ENCODE results near the gene GYS1.
A peak's percentile ranks its signal among the peaks of the same experiment; 100 is the strongest.

Gene GYS1

GRCh38 chr19:48988860-48989259, 4.2 kb downstream of the GYS1 start:
- DNase-seq (ENCODE audit: low read depth in 2 of 2), result no peak

DNA sequence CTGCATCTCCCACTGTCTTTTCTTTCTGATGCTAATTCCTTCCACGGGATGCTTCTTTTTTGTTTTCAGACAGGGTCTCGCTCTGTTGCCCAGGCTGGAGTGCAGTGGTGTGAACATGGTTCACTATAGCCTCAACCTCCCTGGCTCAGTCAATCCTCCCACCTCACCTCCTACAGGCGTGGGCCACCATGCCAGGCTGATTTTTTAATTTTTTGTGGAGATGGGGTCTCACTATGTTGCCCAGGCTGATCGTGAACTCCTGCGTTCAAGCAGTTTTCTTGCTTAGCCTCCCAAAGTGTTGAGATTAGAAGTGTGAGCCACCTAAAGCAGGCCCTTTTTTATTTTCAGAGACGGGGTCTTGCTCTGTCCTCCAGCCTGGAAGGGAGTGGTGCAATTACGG, 4.8 kb downstream of the GYS1 start:
- DNase-seq (ENCODE audit: low read depth in 2 of 2), result no peak

GRCh38 chr19:48987323-48987722, 5.8 kb downstream of the GYS1 start:
- DNase-seq (ENCODE audit: low read depth in 2 of 2), result no peak

DNA sequence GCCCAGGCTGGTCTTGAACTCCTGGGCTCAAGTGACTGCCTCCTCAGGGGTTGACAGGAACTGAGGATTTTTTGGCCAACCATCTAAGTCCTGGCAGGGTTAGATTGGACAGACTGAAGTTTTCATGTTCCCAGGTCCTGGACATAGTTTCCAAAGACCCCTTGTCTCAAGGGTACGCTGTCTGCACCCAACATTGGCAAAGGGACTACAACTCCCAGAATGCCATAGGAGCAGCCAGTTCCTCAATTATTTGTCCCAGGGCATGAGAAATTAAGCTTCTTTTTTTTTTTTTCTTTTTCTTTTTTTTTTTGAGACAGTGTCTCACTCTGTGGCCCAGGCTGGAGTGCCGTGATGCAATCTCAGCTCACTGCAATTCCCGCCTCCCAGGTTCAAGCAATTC, 6.9 kb downstream of the GYS1 start:
- DNase-seq (ENCODE audit: low read depth in 2 of 2), result no peak

- DNase-seq (ENCODE audit: low read depth in 2 of 2), result no peak
These were observed 7.4 kb downstream of the GYS1 start for GRCh38 chr19:48985711-48986110.

DNA sequence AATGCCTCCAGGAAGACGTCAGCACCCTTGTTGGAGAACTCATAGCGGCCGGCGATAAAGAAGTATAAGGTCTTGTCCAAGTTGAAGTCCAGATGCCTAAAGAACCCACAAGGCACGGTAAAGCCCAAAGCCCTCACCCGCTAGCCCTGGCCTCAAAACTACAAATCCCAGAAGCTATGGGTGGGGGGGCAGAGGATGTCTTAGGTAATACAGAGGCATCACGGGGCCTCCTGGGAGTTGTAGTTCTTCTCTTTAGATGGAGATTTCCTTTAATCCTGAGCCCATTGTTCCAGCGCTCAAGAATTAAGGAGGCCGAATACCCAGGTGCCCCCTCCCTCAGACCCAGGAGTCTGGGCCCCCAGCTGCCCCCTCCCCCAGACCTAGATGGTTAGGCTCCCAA, 10.8 kb downstream of the GYS1 start:
- no peak for DNase-seq (ENCODE audit: low read depth in 2 of 2)

DNA sequence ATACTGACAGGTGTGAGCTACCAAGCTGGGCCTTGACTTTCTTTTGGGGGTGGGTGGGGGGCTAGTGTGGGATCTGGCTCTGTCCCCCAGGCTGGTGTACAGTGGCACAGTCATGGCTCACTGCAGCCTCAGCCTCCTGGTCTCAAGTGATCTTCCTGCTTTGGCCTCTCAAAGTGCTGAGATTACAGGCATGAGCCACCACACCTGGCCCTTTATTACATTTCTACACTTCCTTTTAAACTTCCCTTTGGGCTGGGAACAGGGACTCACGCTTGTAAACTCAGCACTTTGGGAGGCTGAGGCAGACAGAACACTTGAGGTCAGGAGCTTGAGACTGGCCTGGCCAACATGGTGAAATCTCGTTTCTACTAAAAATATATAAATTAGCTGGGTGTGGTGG, 16.0 kb downstream of the GYS1 start:
- DNase-seq (ENCODE audit: low read depth in 2 of 2), result no peak

DNA sequence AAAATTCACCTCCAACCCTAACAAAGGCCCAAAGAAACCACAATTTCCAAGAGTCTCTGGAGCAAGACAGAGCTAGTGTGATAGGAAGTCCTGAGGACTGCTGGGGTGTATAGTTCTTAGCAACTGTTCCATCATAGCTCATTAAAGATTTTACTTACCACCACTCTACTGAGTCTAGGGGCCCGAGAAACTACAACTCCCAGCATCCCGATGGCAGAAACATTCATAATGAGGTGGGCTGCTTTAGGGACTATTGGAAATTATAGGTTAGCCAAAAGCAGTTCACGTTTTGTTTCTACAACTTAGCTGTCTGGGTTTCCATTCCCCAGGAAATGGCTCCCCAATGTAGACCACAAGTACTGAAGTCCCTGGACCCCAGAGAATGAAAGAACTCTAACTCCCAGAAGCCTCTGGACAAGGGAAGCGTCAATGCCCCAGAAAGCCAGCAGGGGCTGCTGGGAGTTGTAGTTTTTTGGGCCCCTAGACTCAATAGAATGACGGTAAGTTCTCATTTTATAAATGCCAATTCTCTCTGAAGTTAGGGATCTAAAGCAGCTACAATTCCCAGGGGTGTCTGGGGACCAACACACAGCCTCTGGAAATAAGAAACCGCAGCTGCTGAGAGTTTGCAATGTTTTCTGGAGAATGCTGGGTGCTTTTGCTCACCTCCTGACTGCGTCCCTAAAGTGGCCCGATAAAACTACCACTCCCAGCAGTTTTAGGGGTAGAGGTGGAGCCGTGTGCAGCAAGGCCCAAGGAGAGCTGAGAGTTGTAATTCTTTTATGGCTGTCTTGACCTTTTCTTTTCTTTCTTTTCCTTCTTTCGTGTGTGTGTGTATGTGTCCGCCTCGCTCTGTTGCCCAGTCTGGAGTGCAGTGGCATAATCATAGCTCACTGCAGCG, 16.9 kb downstream of the GYS1 start:
- DNase-seq (ENCODE audit: low read depth in 2 of 2), result no peak

- DNase-seq (ENCODE audit: low read depth in 2 of 2), result peak; percentile 80 to 87
These were observed 22.1 kb downstream of the GYS1 start for GRCh38 chr19:48970923-48971395.

- DNase-seq (ENCODE audit: low read depth in 2 of 2), result no peak
These were observed 22.9 kb downstream of the GYS1 start for GRCh38 chr19:48970139-48970766.

- no peak for DNase-seq (ENCODE audit: low read depth in 2 of 2)
These were observed 23.6 kb downstream of the GYS1 start for GRCh38 chr19:48969276-48970138.

DNA sequence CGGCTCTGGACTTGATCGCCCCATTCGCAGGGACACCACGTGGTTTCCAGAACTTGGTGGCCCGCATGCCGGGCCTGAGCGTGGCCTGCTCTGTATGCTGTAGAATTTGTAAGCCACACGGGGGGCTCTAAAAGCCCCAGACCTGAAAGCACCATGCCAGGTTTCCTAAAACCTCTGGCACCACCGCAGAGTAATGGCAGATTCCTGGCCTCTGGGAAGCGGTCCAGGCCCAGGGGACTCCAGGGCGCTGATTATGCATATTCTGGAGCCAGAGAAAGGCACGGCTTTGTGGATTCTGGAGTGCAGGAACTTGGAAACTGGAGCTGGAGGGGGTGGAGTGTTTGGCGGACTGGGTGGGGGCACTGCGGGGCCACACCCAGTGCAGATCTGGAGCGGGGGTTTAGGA, 24.3 kb downstream of the GYS1 start:
- no peak for DNase-seq (ENCODE audit: low read depth in 2 of 2)

GRCh38 chr19:48968179-48968661, 24.9 kb downstream of the GYS1 start:
- DNase-seq (ENCODE audit: low read depth in 2 of 2), result no peak

DNA sequence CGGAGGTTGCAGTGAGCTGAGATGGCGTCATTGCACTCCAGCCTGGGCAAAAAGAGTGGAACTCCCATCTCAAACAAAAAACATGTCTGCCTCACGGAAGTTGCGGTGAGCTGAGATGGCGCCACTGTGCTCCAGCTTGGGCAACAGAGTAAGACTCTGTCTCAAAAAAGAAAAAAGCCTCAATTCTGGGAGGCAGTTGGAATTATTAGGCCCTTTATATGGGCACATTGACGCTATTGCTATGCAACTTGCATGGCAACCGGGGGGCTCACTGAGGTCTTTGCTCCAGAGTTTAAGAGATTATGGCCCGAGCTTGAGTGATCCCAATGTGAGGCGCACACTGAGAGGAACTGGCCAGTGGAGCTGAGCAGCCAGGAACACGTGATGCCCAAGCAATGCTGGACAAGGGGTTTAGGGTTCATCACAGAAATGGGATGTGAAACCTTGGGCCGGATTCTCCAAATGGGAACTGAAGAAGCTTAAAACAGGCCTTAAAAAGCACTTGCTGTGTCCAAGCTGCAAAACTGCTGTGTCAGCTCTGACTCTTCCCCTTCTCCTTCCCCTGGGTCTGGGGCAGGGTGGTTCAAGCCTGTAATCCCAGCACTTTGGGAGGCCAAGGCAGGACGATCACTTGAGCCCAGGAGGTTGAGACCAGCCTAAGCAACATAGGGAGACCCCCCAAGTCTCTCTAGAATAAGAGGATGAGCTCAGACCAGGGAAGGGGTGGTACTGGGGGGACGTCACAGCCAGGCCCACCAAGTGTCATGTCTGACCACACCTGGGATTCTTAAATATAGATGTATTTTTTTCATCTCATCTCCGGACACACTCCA, 25.5 kb downstream of the GYS1 start:
- no peak for DNase-seq (ENCODE audit: low read depth in 2 of 2)

GRCh38 chr19:48966541-48967345, 26.4 kb downstream of the GYS1 start:
- DNase-seq (ENCODE audit: low read depth in 2 of 2), result no peak

DNA sequence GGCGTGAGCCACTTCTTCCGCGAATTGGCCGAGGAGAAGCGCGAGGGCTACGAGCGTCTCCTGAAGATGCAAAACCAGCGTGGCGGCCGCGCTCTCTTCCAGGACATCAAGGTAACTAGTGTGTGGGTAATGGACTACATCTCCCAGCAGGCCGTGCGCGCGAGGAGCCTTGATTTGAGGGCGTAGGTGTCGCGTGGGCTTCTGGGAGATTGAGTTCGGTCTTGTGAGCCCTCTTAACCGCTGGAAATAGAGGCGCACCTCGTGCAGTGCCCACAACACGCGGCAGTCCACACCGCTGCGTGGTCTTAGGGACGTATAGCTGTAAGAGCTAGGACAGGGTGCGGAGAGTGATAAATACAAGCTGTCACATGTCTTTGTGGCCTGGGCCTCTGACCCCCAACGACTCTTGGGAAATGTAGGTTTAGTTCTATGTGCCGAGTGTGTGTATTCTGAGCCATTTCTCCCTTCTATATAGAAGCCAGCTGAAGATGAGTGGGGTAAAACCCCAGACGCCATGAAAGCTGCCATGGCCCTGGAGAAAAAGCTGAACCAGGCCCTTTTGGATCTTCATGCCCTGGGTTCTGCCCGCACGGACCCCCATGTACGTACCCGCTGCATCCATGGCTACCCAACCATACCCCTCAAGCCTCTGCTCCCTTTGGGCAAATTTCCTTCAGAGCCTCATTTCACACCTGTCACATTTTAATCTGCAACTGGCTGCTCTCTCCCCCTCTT, 27.1 kb downstream of the GYS1 start:
- DNase-seq (ENCODE audit: low read depth in 2 of 2), result peak; percentile 80 to 83

- DNase-seq (ENCODE audit: low read depth in 2 of 2), result peak; percentile 69 to 86
These were observed 27.9 kb downstream of the GYS1 start, which contains the start of gene FTL for GRCh38 chr19:48965040-48965805. TSS of gene FTL (plus strand) at chr19:48965309. CDS start at chr19:48965508, 199 bp downstream.

DNA sequence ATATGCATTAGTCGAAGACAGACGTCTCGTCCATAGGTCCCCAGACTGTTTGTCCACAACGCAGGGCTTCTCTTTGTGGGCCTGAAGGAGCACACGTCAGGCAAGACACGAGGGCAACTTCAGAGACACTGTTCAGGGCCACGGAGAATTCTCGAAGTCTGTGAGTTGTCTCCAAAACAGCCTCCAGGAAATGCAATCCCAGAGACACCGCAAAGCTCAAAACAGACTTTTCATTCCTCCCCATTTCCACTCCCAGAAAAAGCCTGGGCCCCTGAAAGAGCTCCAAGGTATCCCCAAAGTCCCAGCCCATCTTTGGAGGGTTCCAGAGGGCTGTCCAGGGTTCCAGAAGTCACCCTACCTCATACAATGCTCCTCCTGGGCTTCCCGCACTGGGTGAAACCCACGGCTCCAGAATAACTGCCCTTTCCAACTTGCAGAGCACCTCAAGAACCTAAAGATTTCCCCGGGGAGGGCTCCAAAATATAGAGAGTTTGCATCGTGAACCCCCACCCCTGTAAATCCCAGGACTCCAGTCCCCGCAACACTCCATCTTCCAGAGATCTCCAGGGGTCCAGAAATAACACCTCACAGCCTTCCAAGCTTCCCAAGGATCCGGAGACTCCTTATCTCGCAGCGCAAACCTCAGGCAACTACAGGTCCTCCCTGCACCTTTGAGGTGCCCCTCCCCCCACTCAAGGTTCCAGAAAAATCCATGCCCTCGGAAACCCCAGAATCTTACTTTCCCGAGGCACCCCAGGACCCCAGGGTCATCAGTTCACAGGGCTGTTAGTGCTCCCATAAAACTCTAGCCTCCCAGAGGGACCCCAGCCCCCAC, 28.7 kb downstream of the GYS1 start:
- DNase-seq (ENCODE audit: low read depth in 2 of 2), result no peak
